Tibial nerve (tissue), 4 donors: ENCODE measurements around the gene TFF3.

Experiments used
- EP300 ChIP-seq, 2 donors: sonication (generic); formaldehyde crosslinking; IDR thresholded peaks; one replicate each; pipeline ENCODE4 v1.6.1; 2017; ENCODE audit warnings: antibody characterized with exemption in 2 of 2, mild to moderate bottlenecking in 1 of 2
- POLR2A ChIP-seq, 2 donors: fragments of 450-650 bp; IDR thresholded peaks; one replicate each; pipeline ENCODE4 v1.6.1; 2017; ENCODE audit warnings: antibody characterized with exemption in 2 of 2, mild to moderate bottlenecking in 2 of 2, moderate library complexity in 2 of 2
- TF ChIP-seq, protein P1 (sequence below), 5 experiments: fragments of 200-600 bp in 3 of 5; fragments of 450-650 bp in 2 of 5; sonication (generic) in 3 of 5; IDR thresholded peaks; one replicate each; pipeline ENCODE4 v1.5.1; 2016 to 2019; ENCODE audit warnings: antibody characterized with exemption in 5 of 5, mild to moderate bottlenecking in 3 of 5, moderate library complexity in 2 of 5

DNA sequence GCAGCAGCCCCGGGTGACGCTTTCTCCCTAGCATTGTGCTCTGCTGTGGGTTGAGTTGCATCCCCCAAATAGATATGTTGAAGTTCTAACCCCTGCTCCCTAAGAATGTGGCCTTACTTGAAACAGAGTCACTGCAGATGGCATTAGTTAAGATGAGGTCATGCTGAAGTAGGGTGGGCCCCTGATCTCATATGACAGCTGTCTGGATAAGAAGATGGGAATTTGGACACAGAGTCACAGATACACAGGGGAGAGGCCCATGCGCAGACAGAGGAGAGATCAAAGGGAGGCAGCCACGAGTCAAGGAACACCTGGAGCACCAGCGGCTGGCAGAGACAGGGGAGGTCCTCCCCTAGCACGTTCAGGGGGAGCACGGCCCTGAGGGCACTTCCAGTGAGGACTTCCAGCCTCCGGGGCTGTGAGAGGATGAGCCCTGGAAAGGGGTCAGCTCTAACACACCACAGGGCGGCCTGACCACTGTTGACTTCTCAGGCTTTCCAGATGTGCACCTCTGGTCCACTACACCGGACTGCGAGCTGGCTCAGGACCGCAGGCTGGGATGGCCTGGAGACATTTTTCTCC is 49.9 kb downstream of the TFF3 start:
- TF ChIP-seq, protein P1, sequence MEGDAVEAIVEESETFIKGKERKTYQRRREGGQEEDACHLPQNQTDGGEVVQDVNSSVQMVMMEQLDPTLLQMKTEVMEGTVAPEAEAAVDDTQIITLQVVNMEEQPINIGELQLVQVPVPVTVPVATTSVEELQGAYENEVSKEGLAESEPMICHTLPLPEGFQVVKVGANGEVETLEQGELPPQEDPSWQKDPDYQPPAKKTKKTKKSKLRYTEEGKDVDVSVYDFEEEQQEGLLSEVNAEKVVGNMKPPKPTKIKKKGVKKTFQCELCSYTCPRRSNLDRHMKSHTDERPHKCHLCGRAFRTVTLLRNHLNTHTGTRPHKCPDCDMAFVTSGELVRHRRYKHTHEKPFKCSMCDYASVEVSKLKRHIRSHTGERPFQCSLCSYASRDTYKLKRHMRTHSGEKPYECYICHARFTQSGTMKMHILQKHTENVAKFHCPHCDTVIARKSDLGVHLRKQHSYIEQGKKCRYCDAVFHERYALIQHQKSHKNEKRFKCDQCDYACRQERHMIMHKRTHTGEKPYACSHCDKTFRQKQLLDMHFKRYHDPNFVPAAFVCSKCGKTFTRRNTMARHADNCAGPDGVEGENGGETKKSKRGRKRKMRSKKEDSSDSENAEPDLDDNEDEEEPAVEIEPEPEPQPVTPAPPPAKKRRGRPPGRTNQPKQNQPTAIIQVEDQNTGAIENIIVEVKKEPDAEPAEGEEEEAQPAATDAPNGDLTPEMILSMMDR (IDR thresholded peaks at IDR 0.05) = no peak
- TF ChIP-seq EP300 (IDR thresholded peaks at IDR 0.05) (no peak), POLR2A (IDR thresholded peaks at IDR 0.05) (no peak)
